Transverse colon (tissue), 4 donors: ENCODE measurements around the gene GNG4. TPM values are rescaled to one million over a fixed set of nuclear protein-coding genes. Genes with fewer than 3 reads are reported as not detected.

Source experiments
- DNase-seq: peaks from one replicate; pipeline ENCODE4 v3.0.0-alpha.2; 2019
- H3K27ac ChIP-seq, 4 donors: fragments of 200-600 bp; sonication (generic); 2 replicates each; pipeline ENCODE4 v1.5.1; 2016 to 2018; ENCODE audit warnings: inconsistent platforms in 4 of 4
- H3K27me3 ChIP-seq: fragments of 200-600 bp; sonication (generic); 2 replicates; pipeline ENCODE4 v1.5.1; 2017; ENCODE audit warnings: inconsistent platforms
- H3K36me3 ChIP-seq, 4 donors: fragments of 200-600 bp; sonication (generic); 2 replicates each; pipeline ENCODE4 v1.5.1; 2017 to 2019; ENCODE audit warnings: inconsistent platforms in 4 of 4
- H3K4me1 ChIP-seq, 4 donors: fragments of 200-600 bp; sonication (generic); 2 replicates each; pipeline ENCODE4 v1.5.1; 2017 to 2020; ENCODE audit warnings: inconsistent platforms in 4 of 4
- H3K4me3 ChIP-seq, 4 donors: fragments of 200-600 bp; sonication (generic); 1 replicate in 1 of 4; 2 replicates in 3 of 4; pipeline versions ENCODE4 v1.5.1 to v1.6.1; 2017 to 2019; ENCODE audit warnings: inconsistent platforms in 4 of 4
- H3K9me3 ChIP-seq, 2 donors: fragments of 200-600 bp; sonication (generic); 2 replicates each; pipeline ENCODE4 v1.5.1; 2017 to 2019; ENCODE audit warnings: inconsistent platforms in 2 of 2
- EP300 ChIP-seq: sonication (generic); formaldehyde crosslinking; IDR thresholded peaks from one replicate; pipeline ENCODE4 v1.6.1; 2017; ENCODE audit warnings: antibody characterized with exemption, low read depth
- POLR2A ChIP-seq: fragments of 450-650 bp; IDR thresholded peaks from one replicate; pipeline ENCODE4 v1.6.1; 2016; ENCODE audit warnings: antibody characterized with exemption, mild to moderate bottlenecking, moderate library complexity
- POLR2AphosphoS5 ChIP-seq, 3 donors: sonication (generic); formaldehyde crosslinking; IDR thresholded peaks; one replicate each; pipeline ENCODE4 v1.6.1; 2016; ENCODE audit warnings: antibody characterized with exemption in 3 of 3
- WGBS, 2 donors: methylation state at CpG; one replicate each; pipeline ENCODE4 v1.1.5; 2018; ENCODE audit warnings: low coverage in 1 of 2; 5-methylcytosine and 5-hydroxymethylcytosine counted together
- in situ Hi-C, 4 donors: fragments of 200-750 bp; cut with MboI; loops; one replicate each; pipeline versions ENCODE4 v1.15.0 to v1.15.1; 2017; ENCODE audit warnings: low sequenced_read_pairs in 3 of 4, low pct_ligation_motif_present in 1 of 4, low pct_unique_long_range_greater_than_20kb in 1 of 4
- intact Hi-C: fragments of 100-400 bp; cut with DNase I; formaldehyde crosslinking; loops from one replicate; pipeline ENCODE4 v1.15.1; 2023; ENCODE audit warnings: low total_unique reads
- total RNA-seq, 4 donors: library from RNA; depleted of rRNA; stranded (reverse); fragments of >200 nt; gene quantifications; one replicate each; pipeline ENCODE4 v1.1.0, GENCODE V29; 2016
- TF ChIP-seq, protein P1 (sequence below), 5 experiments: fragments of 200-600 bp in 3 of 5; fragments of 450-650 bp in 2 of 5; sonication (generic) in 3 of 5; IDR thresholded peaks; 1 replicate in 2 of 5; 2 replicates in 3 of 5; pipeline ENCODE4 v1.5.1; 2016 to 2017; ENCODE audit warnings: antibody characterized with exemption in 5 of 5, inconsistent platforms in 3 of 5, mild to moderate bottlenecking in 2 of 5, moderate library complexity in 1 of 5

GNG4 gene
- total RNA-seq, 4 donors from 2014 or later, result 0.37 to 6.8 (median 5.5) TPM

DNA sequence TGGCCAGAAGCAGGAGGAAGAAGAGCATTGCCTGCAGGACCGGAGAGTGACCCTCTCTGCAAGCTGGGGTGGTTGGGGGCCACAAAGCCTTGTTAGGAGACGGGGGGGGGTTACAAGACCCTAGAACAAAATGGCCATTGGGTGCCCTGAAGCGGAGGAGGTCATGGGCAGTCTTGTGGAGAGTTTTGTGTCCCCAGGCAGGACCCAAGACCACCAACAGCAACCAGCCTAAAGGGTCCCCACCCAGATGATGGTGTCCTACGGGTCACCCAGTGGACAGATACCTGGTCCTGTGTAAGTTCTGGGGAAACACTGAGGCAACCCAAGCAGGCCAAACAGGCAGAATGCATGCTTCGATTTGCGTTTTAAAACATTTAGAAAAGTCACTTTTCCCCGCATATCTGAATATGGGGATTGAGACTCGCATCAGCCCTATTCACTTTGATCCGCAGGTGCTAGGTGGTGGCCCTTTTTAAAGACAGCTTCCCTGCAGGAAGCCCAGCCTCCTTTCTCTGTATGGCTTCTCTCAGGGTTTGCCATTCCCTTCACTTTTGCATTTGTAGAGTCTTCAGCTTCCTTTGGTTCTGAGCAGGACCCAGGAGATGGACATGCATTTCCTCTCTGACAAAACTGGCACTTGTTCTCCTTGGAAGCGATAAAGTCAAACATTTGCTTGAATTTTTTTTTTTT lies 21.1 kb downstream of the GNG4 start:
- WGBS, 2 donors, result 92 to 100% methylated on average over 1 to 10 of the region's 10 CpGs
- no peaks in the 10 kb centered on the region for H3K9me3 ChIP-seq
- no peaks in the 10 kb centered on the region for H3K36me3 ChIP-seq
- H3K4me1 ChIP-seq, result peaks cover 0 to 5% (median 0%) of the 10 kb centered on the region in 4 donors
- in situ Hi-C loops (no loop called here), intact Hi-C loops (no loop called here)
- no peak for DNase-seq
- no peak for TF ChIP-seq POLR2A
- H3K27ac ChIP-seq, result no peak overlapping the region
- no peaks in the 10 kb centered on the region for H3K27me3 ChIP-seq
- no peak overlapping the region for H3K4me3 ChIP-seq

- intact Hi-C loops, result no loop called here
- peaks cover 0 to 15% (median 2%) of the 10 kb centered on the region in 4 donors for H3K4me1 ChIP-seq
- in situ Hi-C loops, result no loop called here
- no peak for DNase-seq
- H3K27me3 ChIP-seq, result no peaks in the 10 kb centered on the region
- no peak overlapping the region for H3K4me3 ChIP-seq
- H3K27ac ChIP-seq, result no peak overlapping the region
- H3K9me3 ChIP-seq, result no peaks in the 10 kb centered on the region
- TF ChIP-seq POLR2A (no peak), EP300 (no peak), POLR2AphosphoS5 (IDR thresholded peaks at IDR 0.05) (no peak)
- TF ChIP-seq, protein P1, sequence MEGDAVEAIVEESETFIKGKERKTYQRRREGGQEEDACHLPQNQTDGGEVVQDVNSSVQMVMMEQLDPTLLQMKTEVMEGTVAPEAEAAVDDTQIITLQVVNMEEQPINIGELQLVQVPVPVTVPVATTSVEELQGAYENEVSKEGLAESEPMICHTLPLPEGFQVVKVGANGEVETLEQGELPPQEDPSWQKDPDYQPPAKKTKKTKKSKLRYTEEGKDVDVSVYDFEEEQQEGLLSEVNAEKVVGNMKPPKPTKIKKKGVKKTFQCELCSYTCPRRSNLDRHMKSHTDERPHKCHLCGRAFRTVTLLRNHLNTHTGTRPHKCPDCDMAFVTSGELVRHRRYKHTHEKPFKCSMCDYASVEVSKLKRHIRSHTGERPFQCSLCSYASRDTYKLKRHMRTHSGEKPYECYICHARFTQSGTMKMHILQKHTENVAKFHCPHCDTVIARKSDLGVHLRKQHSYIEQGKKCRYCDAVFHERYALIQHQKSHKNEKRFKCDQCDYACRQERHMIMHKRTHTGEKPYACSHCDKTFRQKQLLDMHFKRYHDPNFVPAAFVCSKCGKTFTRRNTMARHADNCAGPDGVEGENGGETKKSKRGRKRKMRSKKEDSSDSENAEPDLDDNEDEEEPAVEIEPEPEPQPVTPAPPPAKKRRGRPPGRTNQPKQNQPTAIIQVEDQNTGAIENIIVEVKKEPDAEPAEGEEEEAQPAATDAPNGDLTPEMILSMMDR (IDR thresholded peaks at IDR 0.05), result no peak
- H3K36me3 ChIP-seq, result no peaks in the 10 kb centered on the region
- WGBS, 2 donors, result 83 to 92% methylated on average over 2 to 4 of the region's 4 CpGs
Observed at GRCh38 chr1:235625831-235626230, 23.8 kb downstream of the GNG4 start.

DNA sequence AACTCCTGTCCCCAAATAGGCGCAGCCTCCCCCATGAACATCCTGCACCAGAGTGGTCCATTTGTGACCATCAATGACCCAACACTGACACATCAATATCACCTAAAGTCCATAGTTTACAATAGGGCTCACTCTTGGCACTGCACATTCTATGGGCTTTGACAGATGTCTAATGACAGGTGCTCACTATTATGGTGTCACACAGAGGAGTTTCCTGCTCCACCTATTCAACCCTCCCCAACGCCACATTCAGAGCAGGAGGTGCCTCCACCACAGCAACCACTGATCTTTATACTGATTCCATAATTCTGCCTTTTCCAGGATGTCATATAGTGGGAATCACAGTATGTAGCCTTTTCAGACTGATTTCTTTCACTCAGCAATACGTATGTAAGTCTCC lies 24.2 kb downstream of the GNG4 start:
- Histone ChIP-seq H3K27me3 (no peaks in the 10 kb centered on the region), H3K9me3 (no peaks in the 10 kb centered on the region), H3K4me3 (no peak overlapping the region), H3K36me3 (no peaks in the 10 kb centered on the region), H3K27ac (peak overlapping the region in 1 of 4 donors; percentile 14), H3K4me1 (peaks cover 0 to 15% (median 2%) of the 10 kb centered on the region in 4 donors)
- in situ Hi-C loops (no loop called here), intact Hi-C loops (no loop called here)
- TF ChIP-seq, protein P1 (IDR thresholded peaks at IDR 0.05), result no peak
- peak in 1 of 3 donors; percentile 11 for TF ChIP-seq POLR2AphosphoS5 (IDR thresholded peaks at IDR 0.05)
- WGBS, 2 donors, result 50 to 79% methylated on average over 2 to 3 of the region's 3 CpGs
- DNase-seq, result no peak

DNA sequence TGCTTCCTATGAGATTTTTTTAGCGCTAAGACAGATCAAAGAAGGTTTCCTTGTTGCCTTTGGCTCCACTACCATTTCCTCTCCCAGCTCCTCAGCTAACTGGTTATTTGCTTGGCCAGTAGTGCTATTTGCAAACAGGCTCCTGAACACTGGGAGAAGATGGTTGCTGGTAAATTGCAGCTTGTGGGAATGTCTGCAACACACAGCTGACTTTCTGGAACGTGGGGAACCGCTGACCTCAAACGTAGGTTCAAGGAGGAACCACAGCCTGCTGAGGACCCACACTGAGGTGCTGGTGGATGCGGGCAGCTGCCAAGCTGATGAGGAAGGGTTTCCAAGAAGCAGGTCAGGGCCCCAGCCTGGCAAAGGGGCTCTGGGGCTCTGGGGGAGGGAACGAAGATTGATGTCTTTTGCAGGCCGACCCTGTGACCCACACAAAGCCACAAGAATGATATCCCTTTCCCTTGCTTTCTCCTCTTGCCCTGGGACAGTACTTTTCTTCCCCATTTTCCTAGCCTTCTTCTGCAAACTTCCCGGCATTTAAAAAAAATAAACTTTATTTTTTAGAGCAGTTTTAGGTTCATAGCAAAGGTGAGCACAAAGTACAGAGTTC lies 24.8 kb downstream of the GNG4 start:
- H3K4me3 ChIP-seq, result no peak overlapping the region
- peak overlapping the region in 1 of 4 donors; percentile 14 for H3K27ac ChIP-seq
- intact Hi-C loops (no loop called here), in situ Hi-C loops (no loop called here)
- H3K9me3 ChIP-seq, result no peaks in the 10 kb centered on the region
- no peak for DNase-seq
- TF ChIP-seq EP300 (no peak), POLR2AphosphoS5 (IDR thresholded peaks at IDR 0.05) (no peak), POLR2A (no peak)
- TF ChIP-seq, protein P1 (IDR thresholded peaks at IDR 0.05), result no peak
- H3K36me3 ChIP-seq, result no peaks in the 10 kb centered on the region
- H3K27me3 ChIP-seq, result no peaks in the 10 kb centered on the region
- peaks cover 0 to 15% (median 2%) of the 10 kb centered on the region in 4 donors for H3K4me1 ChIP-seq
- 47 to 53% methylated on average over 3 to 8 of the region's 8 CpGs for WGBS, 2 donors
